Measurements from ENCODE around the gene MYH7. TPM values are rescaled to one million over a fixed set of nuclear protein-coding genes. Genes with fewer than 3 reads are reported as not detected.
A peak's percentile ranks its signal among the peaks of the same experiment; 100 is the strongest.

MYH7 gene
- total RNA-seq, 1 donor from 2014 or later = not detected

DNA sequence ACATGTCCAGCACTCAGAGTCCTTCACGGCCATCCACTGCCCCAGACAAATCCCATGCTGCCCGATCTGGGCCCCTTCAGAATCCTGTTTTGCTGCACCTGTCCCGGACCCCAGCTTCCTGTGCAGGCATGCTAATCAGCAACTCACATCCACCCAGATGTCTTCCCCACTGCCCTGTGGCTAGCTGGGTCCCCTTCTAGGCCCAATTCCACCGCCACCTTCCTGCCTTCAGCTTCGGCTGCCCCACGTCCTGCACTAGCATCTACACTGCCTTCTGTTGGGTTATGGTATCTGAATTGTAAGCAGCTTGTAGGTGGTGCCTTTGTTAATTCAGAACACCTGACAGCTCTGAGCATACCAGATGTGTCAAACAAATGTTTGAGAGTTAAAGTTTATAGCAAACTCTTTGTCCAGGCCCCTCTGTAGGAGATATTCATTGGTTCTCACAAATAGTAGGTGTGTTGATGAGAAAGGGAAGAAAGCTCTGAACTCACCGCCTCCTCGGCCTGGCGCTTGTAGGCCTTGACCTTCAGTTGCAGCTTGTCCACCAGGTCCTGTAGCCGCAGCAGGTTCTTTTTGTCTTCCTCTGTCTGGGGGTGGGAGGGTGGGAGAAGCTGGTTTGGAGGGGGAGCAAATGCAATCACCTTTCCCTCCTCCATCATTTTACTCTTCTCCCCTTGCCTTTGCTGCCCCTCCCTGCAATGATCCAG lies 52.6 kb downstream of the MYH7 start:
- Histone ChIP-seq H3K4me3 (ENCODE audit: insufficient read depth, low read depth, low read length) (no peak overlapping the region), H3K27ac (ENCODE audit: low read depth, low read length) (no peak overlapping the region), H3K9ac (ENCODE audit: low read length) (no peak overlapping the region), H4K20me1 (ENCODE audit: insufficient read depth, low read length) (no peaks in the 10 kb centered on the region), H3K36me3 (ENCODE audit: insufficient read depth, low read length) (no peaks in the 10 kb centered on the region), H2AFZ (ENCODE audit: low read depth, low read length) (no peak overlapping the region), H3K4me2 (ENCODE audit: low read length) (no peak overlapping the region), H3K27me3 (ENCODE audit: insufficient read depth, low read length) (peaks cover 2% of the 10 kb centered on the region), H3K4me1 (ENCODE audit: insufficient read depth, low read length) (no peaks in the 10 kb centered on the region), H3K9me3 (ENCODE audit: insufficient read depth, low read depth, low read length) (no peaks in the 10 kb centered on the region), H3K79me2 (ENCODE audit: insufficient read depth, low read length) (no peaks in the 10 kb centered on the region)
- no peak for DNase-seq (ENCODE audit: low read depth)
- no peak for FAIRE-seq
- Mint-ChIP-seq H3K36me3 (ENCODE audit: low read depth, unreplicated experiment) (peaks cover 3% of the 10 kb centered on the region), H3K4me3 (ENCODE audit: unreplicated experiment) (no peak overlapping the region), H3K27ac (ENCODE audit: unreplicated experiment) (no peak overlapping the region), H3K4me1 (ENCODE audit: low read depth, unreplicated experiment) (peaks cover 3% of the 10 kb centered on the region), H3K9me3 (ENCODE audit: unreplicated experiment) (peaks cover 1% of the 10 kb centered on the region), H3K27me3 (ENCODE audit: low read depth, unreplicated experiment) (peaks cover 60% of the 10 kb centered on the region)
- TF ChIP-seq EZH2 (IDR thresholded peaks at IDR 0.05; ENCODE audit: insufficient read depth, low read length) = no peak
- TF ChIP-seq, protein P1, sequence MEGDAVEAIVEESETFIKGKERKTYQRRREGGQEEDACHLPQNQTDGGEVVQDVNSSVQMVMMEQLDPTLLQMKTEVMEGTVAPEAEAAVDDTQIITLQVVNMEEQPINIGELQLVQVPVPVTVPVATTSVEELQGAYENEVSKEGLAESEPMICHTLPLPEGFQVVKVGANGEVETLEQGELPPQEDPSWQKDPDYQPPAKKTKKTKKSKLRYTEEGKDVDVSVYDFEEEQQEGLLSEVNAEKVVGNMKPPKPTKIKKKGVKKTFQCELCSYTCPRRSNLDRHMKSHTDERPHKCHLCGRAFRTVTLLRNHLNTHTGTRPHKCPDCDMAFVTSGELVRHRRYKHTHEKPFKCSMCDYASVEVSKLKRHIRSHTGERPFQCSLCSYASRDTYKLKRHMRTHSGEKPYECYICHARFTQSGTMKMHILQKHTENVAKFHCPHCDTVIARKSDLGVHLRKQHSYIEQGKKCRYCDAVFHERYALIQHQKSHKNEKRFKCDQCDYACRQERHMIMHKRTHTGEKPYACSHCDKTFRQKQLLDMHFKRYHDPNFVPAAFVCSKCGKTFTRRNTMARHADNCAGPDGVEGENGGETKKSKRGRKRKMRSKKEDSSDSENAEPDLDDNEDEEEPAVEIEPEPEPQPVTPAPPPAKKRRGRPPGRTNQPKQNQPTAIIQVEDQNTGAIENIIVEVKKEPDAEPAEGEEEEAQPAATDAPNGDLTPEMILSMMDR (IDR thresholded peaks at IDR 0.05; ENCODE audit: insufficient read depth, low read depth, low read length) = no peak

DNA sequence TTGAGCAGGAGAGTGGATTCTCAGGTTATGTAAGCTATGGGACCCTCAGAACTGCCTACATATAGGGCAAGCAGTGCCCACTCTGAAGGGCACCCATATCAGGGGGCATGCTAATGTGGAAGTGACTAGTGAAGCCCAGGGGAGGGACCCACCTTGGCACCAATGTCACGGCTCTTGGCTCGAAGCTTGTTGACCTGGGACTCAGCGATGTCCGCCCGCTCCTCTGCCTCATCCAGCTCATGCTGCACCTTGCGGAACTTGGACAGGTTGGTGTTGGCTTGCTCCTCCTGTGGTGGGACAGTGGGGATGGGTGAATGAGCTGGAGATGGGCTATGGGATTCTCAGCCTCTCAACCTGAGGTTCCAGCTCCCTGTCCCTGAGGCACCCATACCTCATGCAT lies 53.2 kb downstream of the MYH7 start:
- H3K36me3 ChIP-seq (ENCODE audit: insufficient read depth, low read length) = no peaks in the 10 kb centered on the region
- no peaks in the 10 kb centered on the region for H3K4me1 ChIP-seq (ENCODE audit: insufficient read depth, low read length)
- H3K9me3 Mint-ChIP-seq (ENCODE audit: unreplicated experiment) = peaks cover 1% of the 10 kb centered on the region
- H3K4me2 ChIP-seq (ENCODE audit: low read length) = no peak overlapping the region
- H4K20me1 ChIP-seq (ENCODE audit: insufficient read depth, low read length) = no peaks in the 10 kb centered on the region
- peaks cover 3% of the 10 kb centered on the region for H3K36me3 Mint-ChIP-seq (ENCODE audit: low read depth, unreplicated experiment)
- no peak for FAIRE-seq
- H2AFZ ChIP-seq (ENCODE audit: low read depth, low read length) = no peak overlapping the region
- no peak for DNase-seq (ENCODE audit: low read depth)
- TF ChIP-seq, protein P1 (IDR thresholded peaks at IDR 0.05; ENCODE audit: insufficient read depth, low read depth, low read length) = no peak
- TF ChIP-seq EZH2 (IDR thresholded peaks at IDR 0.05; ENCODE audit: insufficient read depth, low read length) = no peak
- H3K79me2 ChIP-seq (ENCODE audit: insufficient read depth, low read length) = no peaks in the 10 kb centered on the region
- H3K4me3 ChIP-seq (ENCODE audit: insufficient read depth, low read depth, low read length) = no peak overlapping the region
- H3K27me3 ChIP-seq (ENCODE audit: insufficient read depth, low read length) = peaks cover 2% of the 10 kb centered on the region
- H3K9ac ChIP-seq (ENCODE audit: low read length) = no peak overlapping the region
- H3K27ac Mint-ChIP-seq (ENCODE audit: unreplicated experiment) = peak overlapping the region; percentile 12
- no peak overlapping the region for H3K27ac ChIP-seq (ENCODE audit: low read depth, low read length)
- H3K4me1 Mint-ChIP-seq (ENCODE audit: low read depth, unreplicated experiment) = peaks cover 3% of the 10 kb centered on the region
- H3K27me3 Mint-ChIP-seq (ENCODE audit: low read depth, unreplicated experiment) = peaks cover 60% of the 10 kb centered on the region
- H3K4me3 Mint-ChIP-seq (ENCODE audit: unreplicated experiment) = no peak overlapping the region
- H3K9me3 ChIP-seq (ENCODE audit: insufficient read depth, low read depth, low read length) = no peaks in the 10 kb centered on the region

DNA sequence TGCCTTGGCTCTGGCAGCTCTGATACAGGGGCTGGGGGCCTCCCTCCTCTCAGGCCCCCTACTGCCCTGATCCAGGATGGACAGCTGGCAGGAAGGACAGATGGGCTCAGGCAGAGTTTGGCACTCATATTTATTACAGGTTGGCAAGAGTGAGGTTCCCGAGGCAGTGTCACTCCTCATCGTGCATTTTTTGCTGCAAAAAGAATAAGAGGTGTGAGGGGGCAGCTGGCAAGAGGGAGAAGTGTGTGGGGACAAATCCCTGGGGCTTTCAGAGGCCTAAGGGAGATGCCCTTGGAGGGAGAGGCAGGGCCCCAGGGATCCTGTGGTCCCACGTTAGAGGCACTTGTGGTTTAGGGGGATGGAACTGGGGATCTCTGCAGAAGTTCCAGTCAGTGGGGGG lies 53.6 kb downstream of the MYH7 start:
- no peak overlapping the region for H3K4me3 ChIP-seq (ENCODE audit: insufficient read depth, low read depth, low read length)
- no peak overlapping the region for H3K27ac ChIP-seq (ENCODE audit: low read depth, low read length)
- DNase-seq (ENCODE audit: low read depth) (no peak), FAIRE-seq (no peak)
- Mint-ChIP-seq H3K4me3 (ENCODE audit: unreplicated experiment) (no peak overlapping the region), H3K27me3 (ENCODE audit: low read depth, unreplicated experiment) (peaks cover 61% of the 10 kb centered on the region), H3K9me3 (ENCODE audit: unreplicated experiment) (peaks cover 1% of the 10 kb centered on the region), H3K27ac (ENCODE audit: unreplicated experiment) (peak overlapping the region; percentile 12), H3K4me1 (ENCODE audit: low read depth, unreplicated experiment) (peaks cover 3% of the 10 kb centered on the region), H3K36me3 (ENCODE audit: low read depth, unreplicated experiment) (peaks cover 3% of the 10 kb centered on the region)
- H3K9ac ChIP-seq (ENCODE audit: low read length) = no peak overlapping the region
- H3K9me3 ChIP-seq (ENCODE audit: insufficient read depth, low read depth, low read length) = no peaks in the 10 kb centered on the region
- H3K27me3 ChIP-seq (ENCODE audit: insufficient read depth, low read length) = peaks cover 2% of the 10 kb centered on the region
- H3K36me3 ChIP-seq (ENCODE audit: insufficient read depth, low read length) = no peaks in the 10 kb centered on the region
- no peaks in the 10 kb centered on the region for H3K4me1 ChIP-seq (ENCODE audit: insufficient read depth, low read length)
- TF ChIP-seq, protein P1 (IDR thresholded peaks at IDR 0.05; ENCODE audit: insufficient read depth, low read depth, low read length) = no peak
- no peak for TF ChIP-seq EZH2 (IDR thresholded peaks at IDR 0.05; ENCODE audit: insufficient read depth, low read length)
- H4K20me1 ChIP-seq (ENCODE audit: insufficient read depth, low read length) = no peaks in the 10 kb centered on the region
- H3K79me2 ChIP-seq (ENCODE audit: insufficient read depth, low read length) = no peaks in the 10 kb centered on the region
- H3K4me2 ChIP-seq (ENCODE audit: low read length) = no peak overlapping the region
- H2AFZ ChIP-seq (ENCODE audit: low read depth, low read length) = no peak overlapping the region

Measured in astrocyte (in vitro differentiated cells and primary cell).